Hematopoietic multipotent progenitor cell treated with erythropoietin and hydrocortisone succinate and interleukin-3 and kit ligand, for 4 days (in vitro differentiated cells): Measurements from ENCODE around the gene NPAS2.

Experiments used
- DNase-seq: peaks from one replicate; pipeline ENCODE4 v3.0.0-alpha.2; 2015

Gene NPAS2

DNA sequence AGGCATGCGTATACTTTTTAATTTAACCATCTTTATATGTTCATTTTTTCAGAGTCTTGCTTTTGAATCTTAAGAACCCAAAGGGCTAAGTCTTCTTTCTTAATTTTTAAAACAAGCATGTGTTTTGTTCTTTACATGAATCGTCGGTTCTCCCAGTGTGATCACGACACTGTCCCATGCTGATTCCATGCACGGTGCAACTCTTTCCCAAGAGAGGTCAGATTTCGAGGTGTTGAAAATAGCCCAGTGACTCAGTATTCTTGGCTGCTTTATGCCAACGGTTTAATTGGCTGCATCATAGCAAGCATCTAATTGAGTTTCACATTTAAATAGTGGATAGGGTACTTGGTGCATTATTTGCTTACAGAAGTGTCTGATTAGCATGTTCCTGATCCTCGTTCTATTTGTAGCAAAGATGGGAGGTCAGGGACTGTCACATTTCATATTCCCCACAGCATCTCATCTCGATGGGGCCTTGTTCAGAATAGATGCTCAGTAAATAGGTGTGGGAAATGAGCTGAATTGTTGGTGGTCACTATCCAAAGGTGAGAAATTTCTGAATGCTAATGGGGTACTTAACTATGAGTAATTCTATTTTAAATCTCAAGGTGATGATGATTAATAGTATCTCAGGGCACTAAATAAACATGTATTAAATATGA lies 2.8 kb downstream of the NPAS2 start:
- DNase-seq = no peak

- no peak for DNase-seq
Observed at GRCh38 chr2:100823665-100824438, 3.9 kb downstream of the NPAS2 start.

DNA sequence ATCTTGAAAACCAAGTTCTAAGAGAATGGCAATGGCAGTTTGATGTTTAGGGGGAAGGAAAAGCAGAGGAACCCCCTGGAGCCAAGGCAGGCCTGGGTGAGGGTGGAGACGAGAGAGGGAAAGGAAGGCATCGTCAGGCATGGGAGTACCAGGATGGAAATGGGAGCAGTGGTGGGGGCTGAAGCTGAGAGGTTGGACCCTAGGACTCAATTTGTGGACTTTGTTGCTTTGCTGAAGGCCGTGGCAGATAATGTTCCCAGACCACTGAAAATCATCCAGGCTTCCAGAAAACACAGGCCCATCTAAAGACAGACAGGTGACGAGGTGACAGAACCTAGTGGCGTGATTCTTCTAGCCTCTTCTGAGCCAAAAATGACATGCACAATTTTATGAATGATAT lies 4.9 kb downstream of the NPAS2 start:
- DNase-seq = no peak

GRCh38 chr2:100826494-100826893 lies 6.6 kb downstream of the NPAS2 start:
- DNase-seq = no peak

DNA sequence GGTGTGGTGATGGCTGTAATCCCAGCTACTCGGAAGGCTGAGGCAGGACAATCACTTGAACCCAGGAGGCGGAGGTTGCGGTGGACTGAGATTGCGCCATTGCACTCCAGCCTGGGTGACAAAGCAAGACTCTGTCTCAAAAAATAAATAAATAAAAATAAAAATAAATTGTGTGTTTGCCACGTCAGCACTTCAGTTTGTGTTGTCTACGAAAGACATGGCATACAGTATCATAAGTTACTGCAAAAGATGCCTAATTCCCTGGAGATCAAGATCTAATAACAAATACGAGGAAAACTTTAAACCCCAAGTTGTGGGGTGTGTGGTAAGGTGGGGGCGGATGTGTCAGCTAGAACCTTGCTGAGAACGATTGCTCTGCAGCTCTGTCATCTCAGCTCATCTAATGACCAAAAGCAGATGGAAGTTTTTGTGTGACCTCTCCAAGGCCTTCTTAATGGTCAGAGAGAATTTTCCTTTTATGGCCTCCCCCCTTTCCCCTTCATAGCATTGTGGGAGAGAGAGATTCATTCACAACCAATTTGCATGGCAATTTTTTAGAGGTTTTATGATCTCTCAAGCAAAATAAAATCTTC lies 11.3 kb downstream of the NPAS2 start:
- no peak for DNase-seq

- no peak for DNase-seq
Observed at GRCh38 chr2:100831831-100832230, 11.9 kb downstream of the NPAS2 start.

DNA sequence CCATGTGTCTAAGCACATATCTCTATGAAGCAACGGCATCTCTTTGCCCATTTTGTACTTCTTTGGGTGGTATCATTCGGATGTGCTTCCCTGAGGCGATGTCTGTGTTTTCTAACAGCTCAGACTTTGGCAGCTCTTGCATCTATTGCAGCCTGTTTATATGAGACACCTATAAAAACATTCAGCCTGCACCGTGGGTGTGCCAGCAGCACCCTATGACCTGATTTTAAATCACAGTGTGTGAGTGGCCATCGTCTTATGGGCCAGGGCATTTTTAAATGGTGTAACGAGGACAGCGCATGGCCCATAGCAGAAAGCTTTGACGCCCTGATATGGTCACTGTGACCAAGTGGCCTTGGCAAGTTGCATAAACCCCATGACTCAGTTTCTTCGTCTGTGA lies 12.9 kb downstream of the NPAS2 start:
- no peak for DNase-seq

- no peak for DNase-seq
Observed at GRCh38 chr2:100833331-100833730, 13.4 kb downstream of the NPAS2 start.

DNA sequence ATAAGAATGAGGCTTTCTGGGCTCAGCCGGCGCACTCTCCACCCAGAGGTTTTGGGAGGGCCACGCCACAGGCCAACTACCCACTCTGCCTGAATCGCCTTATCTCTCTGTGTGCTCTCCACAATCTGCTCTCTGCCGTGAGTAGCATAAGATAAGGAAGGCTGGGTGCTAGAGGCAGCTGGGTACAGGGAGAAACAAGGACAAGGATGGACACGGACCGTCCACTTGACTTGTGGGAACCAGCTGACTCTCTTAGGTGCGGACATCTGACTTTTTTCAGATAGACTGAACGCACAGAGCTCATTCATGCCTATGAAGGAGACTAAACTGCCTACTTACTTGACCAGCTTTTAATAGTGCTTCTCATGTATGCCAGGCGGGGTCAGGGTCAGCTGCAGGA lies 14.3 kb downstream of the NPAS2 start:
- DNase-seq = no peak

DNA sequence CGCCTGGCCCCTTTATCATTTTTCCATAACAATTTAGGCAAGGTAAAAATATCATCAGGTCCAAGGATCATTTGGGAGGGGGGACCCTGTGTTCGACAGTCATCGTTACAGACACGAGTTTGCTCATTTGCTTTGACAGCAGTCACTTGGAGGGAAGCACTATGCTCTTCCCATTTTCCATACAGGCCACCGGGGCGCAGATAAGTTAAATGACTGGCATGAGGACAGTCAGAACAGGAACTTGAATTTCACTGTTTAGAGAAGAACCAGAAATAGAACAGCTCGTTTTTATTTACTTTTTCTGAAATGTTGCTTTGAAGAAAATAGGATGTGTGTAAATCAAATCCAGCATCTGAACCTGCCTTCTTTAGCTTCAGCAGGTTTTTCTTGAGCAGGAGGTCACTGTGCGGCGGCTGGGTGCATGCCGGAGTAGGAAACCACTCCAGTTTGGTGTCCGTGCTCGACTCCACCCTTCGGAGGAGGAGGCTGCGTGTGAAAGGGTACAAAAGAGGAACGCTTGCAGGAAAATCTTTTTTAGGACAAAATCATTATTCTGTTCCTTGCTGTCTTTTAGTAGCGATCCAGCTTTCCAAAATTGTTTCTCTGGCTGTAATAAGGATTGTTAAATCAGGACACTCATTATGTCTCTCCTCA lies 15.2 kb downstream of the NPAS2 start:
- no peak for DNase-seq

DNA sequence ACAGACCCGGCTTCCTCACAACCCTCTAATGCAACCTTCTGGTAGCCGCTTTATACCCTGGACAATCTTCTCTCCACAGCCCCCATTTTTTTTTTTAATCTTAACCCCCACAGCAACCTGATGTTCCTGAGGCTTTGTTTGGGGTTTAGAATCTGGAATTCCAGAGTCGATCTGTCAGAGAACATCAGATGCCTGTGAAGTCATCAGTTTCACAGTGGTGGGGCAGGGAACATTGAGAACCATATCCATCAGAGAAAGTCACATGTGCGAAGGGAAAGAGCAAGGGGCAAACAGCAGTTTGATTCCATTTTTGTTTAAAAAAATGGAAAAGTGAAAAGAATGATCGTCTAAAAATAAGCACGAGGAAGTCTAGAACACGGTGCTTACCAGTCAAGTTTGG lies 20.6 kb downstream of the NPAS2 start:
- DNase-seq = no peak

DNA sequence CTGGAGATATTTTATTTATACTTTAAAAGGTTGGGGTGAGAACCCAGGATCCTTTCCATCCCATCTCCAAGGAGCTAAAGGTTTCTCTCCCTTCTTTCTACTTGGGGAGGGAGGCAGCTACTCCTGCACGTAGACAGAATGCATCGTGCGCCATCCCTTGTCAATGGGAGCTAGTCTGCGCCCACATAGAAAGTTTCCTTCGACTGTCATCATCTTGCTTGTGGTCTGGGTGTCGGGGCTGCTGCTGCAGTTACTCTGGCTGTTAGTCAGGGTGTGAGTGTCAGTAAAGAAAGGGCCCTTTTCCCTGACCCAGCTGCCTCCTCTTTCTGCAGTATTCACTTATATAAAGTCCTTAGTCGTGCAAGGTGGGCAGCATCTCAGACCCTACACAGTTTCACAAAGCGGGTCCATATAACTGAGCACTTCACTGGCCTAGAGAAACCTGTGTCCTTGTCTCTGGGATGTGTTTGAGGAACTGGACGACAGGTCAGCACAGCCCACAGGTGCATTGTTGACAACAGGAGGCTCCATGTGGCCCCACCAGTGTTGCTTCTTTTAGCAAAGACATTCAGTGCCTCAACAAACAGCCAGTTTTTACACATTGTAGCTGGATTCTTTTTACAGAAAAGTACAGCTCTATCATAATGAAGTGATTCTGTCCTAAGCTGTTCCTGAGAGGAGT lies 22.4 kb downstream of the NPAS2 start:
- DNase-seq = no peak

- no peak for DNase-seq
Observed at GRCh38 chr2:100844514-100844913, 24.6 kb downstream of the NPAS2 start.

GRCh38 chr2:100845141-100845991 lies 25.4 kb downstream of the NPAS2 start:
- DNase-seq = no peak

DNA sequence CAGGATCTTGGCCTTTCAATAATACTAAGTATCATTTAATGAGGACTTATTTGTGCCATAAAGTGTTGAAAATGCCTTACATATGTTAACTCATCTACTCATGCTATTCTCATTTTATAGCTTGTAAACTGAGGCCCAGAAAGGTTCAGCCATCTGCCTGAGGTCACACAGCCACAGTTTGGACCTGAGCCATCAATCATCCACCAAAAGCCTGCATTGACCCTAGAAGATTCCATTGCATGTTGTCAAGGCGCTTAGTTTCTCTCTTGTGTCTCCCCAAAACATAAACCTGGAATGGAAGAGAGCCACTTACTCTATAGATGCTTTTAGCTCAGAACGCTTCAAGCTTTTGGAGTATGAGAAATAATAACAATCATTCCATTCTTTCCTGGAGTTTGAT lies 26.8 kb downstream of the NPAS2 start:
- no peak for DNase-seq

- DNase-seq = no peak
Observed at GRCh38 chr2:100852447-100852846, 32.5 kb downstream of the NPAS2 start.

- peak; percentile 12 for DNase-seq
Observed at GRCh38 chr2:100852999-100853908, 33.3 kb downstream of the NPAS2 start.

DNA sequence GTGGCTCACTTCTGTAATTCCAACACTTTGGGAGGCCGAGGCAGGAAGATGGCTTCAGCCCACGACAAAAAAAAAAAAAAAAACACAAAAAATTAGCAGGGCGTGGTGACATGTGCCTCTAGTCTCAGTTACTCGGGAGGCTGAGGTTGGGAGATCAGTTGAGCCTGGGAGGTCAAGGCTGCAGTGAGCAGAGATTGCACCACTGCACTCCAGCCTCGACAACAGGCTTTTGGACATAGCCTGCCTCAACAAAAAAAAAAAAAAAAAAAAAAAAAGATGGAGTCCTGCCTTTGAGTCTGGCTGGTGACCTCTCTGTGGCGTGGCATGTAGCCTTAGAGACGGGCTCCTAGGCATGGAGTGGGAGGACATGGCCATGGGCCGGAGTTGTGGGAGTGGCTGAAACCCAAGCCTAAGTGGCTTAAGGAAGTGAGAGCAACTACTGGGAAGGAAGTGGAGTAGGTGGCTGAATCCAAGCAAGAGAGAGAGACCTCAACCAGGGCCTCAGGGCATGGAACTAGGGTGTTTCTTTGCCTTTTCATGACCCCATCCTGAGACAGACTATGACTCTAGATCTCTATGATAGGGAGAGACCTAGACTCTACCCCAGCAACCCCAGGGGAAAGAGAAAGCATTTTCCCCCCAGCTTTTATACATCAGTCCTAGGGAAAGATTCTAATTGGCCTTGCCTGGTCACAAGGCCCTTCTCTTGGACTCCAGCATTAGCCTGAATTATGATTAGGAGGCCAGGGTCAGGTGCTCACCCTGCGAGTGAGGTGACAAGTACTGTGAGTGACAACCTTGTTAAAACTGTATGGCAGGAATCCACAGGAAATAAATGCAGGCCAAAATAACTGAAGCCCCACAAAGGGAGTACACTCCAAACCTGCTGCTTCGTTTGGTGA lies 34.2 kb downstream of the NPAS2 start:
- no peak for DNase-seq

GRCh38 chr2:100855084-100855483 lies 35.1 kb downstream of the NPAS2 start:
- no peak for DNase-seq

GRCh38 chr2:100855606-100856005 lies 35.7 kb downstream of the NPAS2 start:
- DNase-seq = no peak
